Naive thymus-derived CD4-positive, alpha-beta T cell (primary cell): ENCODE data around the gene RHBDL1. TPM values are rescaled to one million over a fixed set of nuclear protein-coding genes. Genes with fewer than 3 reads are reported as not detected.
A peak's percentile ranks its signal among the peaks of the same experiment; 100 is the strongest.

Source experiments
- ATAC-seq: fragments of 150-1000 bp; cut with Tn5 transposase; 2 replicates; pipeline ENCODE4 v1.10.0; 2021; ENCODE audit warnings: mild to moderate bottlenecking, moderate library complexity
- CTCF ChIA-PET: fragments of 350-600 bp; sonication (Branson Sonifier 250); formaldehyde crosslinking; loops from one replicate; lab custom pipeline; 2021; ENCODE audit warnings: antibody characterized with exemption; lab: Charles Lee
- POLR2A ChIA-PET: fragments of 350-600 bp; sonication (Branson Sonifier 250); formaldehyde crosslinking; loops from one replicate; lab custom pipeline; 2021; ENCODE audit warnings: antibody characterized with exemption, inconsistent platforms; lab: Charles Lee
- DNase-seq, 9 donors: peaks; one replicate each; pipeline versions ENCODE4 v3.0.0 to v3.0.0-alpha.2; 2020 to 2022; ENCODE audit warnings: mixed read lengths in 1 of 9
- H3K27ac ChIP-seq: one replicate; pipeline ENCODE4 v1.7.0; 2013; ENCODE audit warnings: mild to moderate bottlenecking, low read depth, low read length, moderate library complexity
- H3K27me3 ChIP-seq, 2 donors: one replicate each; pipeline ENCODE4 v1.7.0; 2013; ENCODE audit warnings: low read length in 2 of 2, mild to moderate bottlenecking in 2 of 2, moderate library complexity in 2 of 2; ENCODE audit not compliant: control insufficient read depth in 2 of 2, insufficient read depth in 2 of 2
- H3K36me3 ChIP-seq, 3 experiments: 1 replicate in 2 of 3; 2 replicates in 1 of 3; pipeline ENCODE4 v1.7.0; 2013; ENCODE audit warnings: low read length in 3 of 3, mild to moderate bottlenecking in 3 of 3, moderate library complexity in 1 of 3; ENCODE audit not compliant: insufficient read depth in 3 of 3, control insufficient read depth in 2 of 3
- H3K4me1 ChIP-seq, 2 donors: one replicate each; pipeline ENCODE4 v1.7.0; 2013; ENCODE audit warnings: low read length in 2 of 2, mild to moderate bottlenecking in 2 of 2, moderate library complexity in 1 of 2; ENCODE audit not compliant: control insufficient read depth in 2 of 2, insufficient read depth in 2 of 2
- H3K4me3 ChIP-seq: 2 replicates; pipeline ENCODE4 v1.7.0; 2013; ENCODE audit warnings: mild to moderate bottlenecking, low read length
- H3K9me3 ChIP-seq, 3 experiments: 1 replicate in 2 of 3; 2 replicates in 1 of 3; pipeline ENCODE4 v1.7.0; 2013; ENCODE audit warnings: low read length in 3 of 3; ENCODE audit not compliant: control insufficient read depth in 2 of 3
- H3K27ac Mint-ChIP-seq, 9 donors: one replicate each; pipeline ENCODE4 v1.8.0; 2020 to 2022; ENCODE audit warnings: mixed read lengths in 9 of 9, mild to moderate bottlenecking in 8 of 9, moderate library complexity in 5 of 9, inconsistent platforms in 2 of 9
- H3K27me3 Mint-ChIP-seq, 5 donors: one replicate each; pipeline ENCODE4 v1.8.0; 2021 to 2022; ENCODE audit warnings: mixed read lengths in 5 of 5, mild to moderate bottlenecking in 1 of 5
- H3K36me3 Mint-ChIP-seq, 5 donors: one replicate each; pipeline ENCODE4 v1.8.0; 2020 to 2022; ENCODE audit warnings: mixed read lengths in 5 of 5, mild to moderate bottlenecking in 3 of 5, inconsistent platforms in 1 of 5
- H3K4me1 Mint-ChIP-seq, 7 donors: one replicate each; pipeline ENCODE4 v1.8.0; 2020 to 2022; ENCODE audit warnings: mixed read lengths in 7 of 7, mild to moderate bottlenecking in 3 of 7, inconsistent platforms in 1 of 7
- H3K4me3 Mint-ChIP-seq, 10 donors: one replicate each; pipeline ENCODE4 v1.8.0; 2020 to 2022; ENCODE audit warnings: mild to moderate bottlenecking in 10 of 10, mixed read lengths in 10 of 10, moderate library complexity in 6 of 10, inconsistent platforms in 2 of 10
- H3K9me3 Mint-ChIP-seq, 11 donors: one replicate each; pipeline ENCODE4 v1.8.0; 2020 to 2022; ENCODE audit warnings: mixed read lengths in 11 of 11, mild to moderate bottlenecking in 4 of 11, inconsistent platforms in 1 of 11, moderate library complexity in 1 of 11
- intact Hi-C, 2 donors: fragments of 100-400 bp; cut with micrococcal nuclease; formaldehyde crosslinking; loops; one replicate each; pipeline ENCODE4 v1.15.1; 2023
- polyA plus RNA-seq, 2 donors: library from polyadenylated mRNA; unstranded; fragments of 300-500 nt; fragmentation: Illumina TruSeq; gene quantifications; one replicate each; pipeline ENCODE4 v1.2.3, GENCODE V29; 2021
- total RNA-seq, 6 experiments: library from RNA in 5 of 6; stranded (reverse) in 5 of 6; gene quantifications; 1 replicate in 5 of 6; 2 replicates in 1 of 6; pipeline ENCODE4 v1.2.3 and lab custom pipeline; 2021 to 2026

The RHBDL1 gene
- total and polyA plus RNA-seq, 7 experiments from 2014 or later = 0.65 to 3.1 (median 1.6) TPM; not detected in 2

- ChIA-PET CTCF (no interaction called here), POLR2A (interaction anchor here (1.1 to 2.0 kb wide), 3 partner anchors 38 to 53 kb away, joined by 3 to 6 read pairs (median 5); partner anchors contain the start of gene STUB1)
- Mint-ChIP-seq H3K9me3 (no peaks in the 10 kb centered on the region), H3K27ac (peak overlapping the region in 3 of 9 donors; percentile 12 to 55 (median 25)), H3K4me3 (peak overlapping the region; percentile 61 to 83 (median 70)), H3K4me1 (peaks cover 4 to 33% (median 13%) of the 10 kb centered on the region in 7 donors), H3K27me3 (no peaks in the 10 kb centered on the region), H3K36me3 (no peaks in the 10 kb centered on the region)
- intact Hi-C loops = no loop called here
- no peaks in the 10 kb centered on the region for H3K27me3 ChIP-seq
- peak overlapping the region; percentile 59 for H3K4me3 ChIP-seq
- H3K4me1 ChIP-seq = peaks cover 0 to 12% of the 10 kb centered on the region in 2 donors
- ATAC-seq (peak; percentile 68), DNase-seq (peak in 2 of 9 donors; percentile 28 to 66)
- H3K27ac ChIP-seq = peak overlapping the region; percentile 66
- no peaks in the 10 kb centered on the region for H3K9me3 ChIP-seq
- no peaks in the 10 kb centered on the region for H3K36me3 ChIP-seq
Observed at GRCh38 chr16:642189-643049, 33.1 kb upstream of the RHBDL1 start.

DNA sequence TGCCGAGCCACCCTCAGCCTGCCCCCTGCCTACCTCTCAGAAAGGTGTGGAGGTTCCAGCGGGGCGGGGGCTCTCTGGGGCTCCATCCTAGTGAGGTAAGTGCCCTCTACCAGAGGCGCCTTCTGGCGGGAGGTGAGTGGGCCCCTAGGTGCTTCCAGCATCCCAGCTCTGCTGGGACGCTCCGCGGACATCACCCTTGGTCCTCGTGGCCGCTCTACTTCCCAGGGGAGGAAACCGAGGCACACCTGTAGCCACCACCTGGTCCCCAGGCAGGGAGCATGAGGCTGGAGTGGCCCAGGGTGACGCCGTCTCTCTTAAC is 32.5 kb upstream of the RHBDL1 start:
- H3K4me3 Mint-ChIP-seq = peak overlapping the region; percentile 36 to 83 (median 70)
- H3K9me3 Mint-ChIP-seq = no peaks in the 10 kb centered on the region
- no peaks in the 10 kb centered on the region for H3K36me3 Mint-ChIP-seq
- ChIA-PET CTCF (no interaction called here), POLR2A (interaction anchor here (1.5 to 2.0 kb wide), 2 partner anchors 37 to 52 kb away, joined by 5 to 6 read pairs; partner anchors contain the start of gene STUB1)
- Histone ChIP-seq H3K27me3 (no peaks in the 10 kb centered on the region), H3K4me1 (peaks cover 1 to 9% of the 10 kb centered on the region in 2 donors), H3K4me3 (no peak overlapping the region), H3K9me3 (no peaks in the 10 kb centered on the region), H3K36me3 (no peaks in the 10 kb centered on the region), H3K27ac (no peak overlapping the region)
- ATAC-seq = no peak
- no peaks in the 10 kb centered on the region for H3K27me3 Mint-ChIP-seq
- H3K4me1 Mint-ChIP-seq = peaks cover 4 to 29% (median 14%) of the 10 kb centered on the region in 7 donors
- intact Hi-C loops = no loop called here
- DNase-seq = no peak
- H3K27ac Mint-ChIP-seq = peak overlapping the region in 2 of 9 donors; percentile 14 to 55

GRCh38 chr16:644556-644955 is 30.9 kb upstream of the RHBDL1 start:
- H3K4me1 Mint-ChIP-seq = peaks cover 4 to 35% (median 16%) of the 10 kb centered on the region in 7 donors
- no peaks in the 10 kb centered on the region for H3K27me3 Mint-ChIP-seq
- no peaks in the 10 kb centered on the region for H3K9me3 ChIP-seq
- H3K4me1 ChIP-seq = peaks cover 9 to 15% of the 10 kb centered on the region in 2 donors
- no peaks in the 10 kb centered on the region for H3K27me3 ChIP-seq
- no peak overlapping the region for H3K27ac ChIP-seq
- ATAC-seq = no peak
- DNase-seq = no peak
- intact Hi-C loops = no loop called here
- ChIA-PET POLR2A (interaction anchor here (1.2 kb wide), 1 partner anchor 40 kb away, joined by 3 read pairs; the partner anchor contains the start of gene JMJD8), CTCF (no interaction called here)
- H3K27ac Mint-ChIP-seq = peak overlapping the region in 2 of 9 donors; percentile 28 to 31
- peak overlapping the region in 6 of 10 donors; percentile 53 to 83 (median 66) for H3K4me3 Mint-ChIP-seq
- no peak overlapping the region for H3K4me3 ChIP-seq
- no peaks in the 10 kb centered on the region for H3K9me3 Mint-ChIP-seq
- H3K36me3 Mint-ChIP-seq = no peaks in the 10 kb centered on the region
- no peaks in the 10 kb centered on the region for H3K36me3 ChIP-seq

GRCh38 chr16:645852-646678 is 29.4 kb upstream of the RHBDL1 start:
- Histone ChIP-seq H3K4me3 (no peak overlapping the region), H3K27me3 (no peaks in the 10 kb centered on the region), H3K4me1 (peaks cover 9 to 15% of the 10 kb centered on the region in 2 donors), H3K9me3 (no peaks in the 10 kb centered on the region), H3K27ac (no peak overlapping the region), H3K36me3 (no peaks in the 10 kb centered on the region)
- CTCF ChIA-PET = no interaction called here
- Mint-ChIP-seq H3K27me3 (no peaks in the 10 kb centered on the region), H3K4me3 (no peak overlapping the region), H3K36me3 (no peaks in the 10 kb centered on the region), H3K4me1 (peaks cover 4 to 36% (median 16%) of the 10 kb centered on the region in 7 donors), H3K27ac (peak overlapping the region in 1 of 9 donors; percentile 59), H3K9me3 (no peaks in the 10 kb centered on the region)
- POLR2A ChIA-PET = interaction anchor here (0.7 to 4.4 kb wide), 2 partner anchors 9 to 20 kb away, joined by 3 to 30 read pairs; partner anchors contain the start of gene METTL26
- ATAC-seq (no peak), DNase-seq (no peak)
- intact Hi-C loops = no loop called here

DNA sequence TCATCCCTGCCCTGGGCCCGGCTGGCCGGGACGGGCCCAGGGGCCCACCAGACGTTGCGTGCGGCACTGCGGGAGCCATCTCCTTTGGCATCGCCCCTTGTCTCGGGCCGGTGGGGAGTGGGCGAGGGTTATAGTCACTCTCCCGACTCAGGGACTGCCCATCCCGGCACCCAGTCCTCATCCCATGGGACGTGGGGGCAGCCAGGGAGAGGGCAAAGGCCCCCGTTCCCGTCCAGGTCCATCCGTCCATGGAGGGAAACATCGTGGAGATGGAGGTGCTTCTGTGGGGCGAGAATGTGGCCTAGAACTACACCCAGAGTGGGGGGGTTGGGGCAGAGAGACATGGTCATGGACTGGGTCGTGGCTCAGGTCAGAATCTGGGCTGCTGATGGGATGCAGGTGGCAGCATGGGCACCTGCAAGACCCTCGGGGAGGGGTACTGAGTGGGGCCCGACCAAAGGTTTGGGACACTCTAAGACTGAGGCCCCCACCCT is 28.7 kb upstream of the RHBDL1 start:
- Mint-ChIP-seq H3K4me1 (peaks cover 4 to 36% (median 16%) of the 10 kb centered on the region in 7 donors), H3K4me3 (peak overlapping the region in 3 of 10 donors; percentile 21 to 80 (median 48)), H3K27ac (peak overlapping the region in 2 of 9 donors; percentile 21 to 56), H3K9me3 (no peaks in the 10 kb centered on the region), H3K36me3 (no peaks in the 10 kb centered on the region), H3K27me3 (no peaks in the 10 kb centered on the region)
- intact Hi-C loops = no loop called here
- POLR2A ChIA-PET = interaction anchor here (4.4 kb wide), 1 partner anchor 9 kb away, joined by 30 read pairs; the partner anchor contains the start of gene METTL26
- no peaks in the 10 kb centered on the region for H3K36me3 ChIP-seq
- no peak overlapping the region for H3K4me3 ChIP-seq
- ATAC-seq (no peak), DNase-seq (no peak)
- no peaks in the 10 kb centered on the region for H3K27me3 ChIP-seq
- CTCF ChIA-PET = no interaction called here
- peaks cover 9 to 15% of the 10 kb centered on the region in 2 donors for H3K4me1 ChIP-seq
- no peak overlapping the region for H3K27ac ChIP-seq
- no peaks in the 10 kb centered on the region for H3K9me3 ChIP-seq
